ENCODE measurements around the gene FAM221B. TPM values are rescaled to one million over a fixed set of nuclear protein-coding genes. Genes with fewer than 3 reads are reported as not detected.
A peak's percentile ranks its signal among the peaks of the same experiment; 100 is the strongest.

The FAM221B gene
- total and polyA plus RNA-seq, 4 experiments from 2014 or later, result not detected

- H3K4me1 ChIP-seq (ENCODE audit: insufficient read depth, low read length), result peaks cover 34% of the 10 kb centered on the region
Measured at GRCh38 chr9:35812025-35812602, 16.4 kb downstream of the FAM221B start, which contains the start of gene SPAG8. TSS of gene SPAG8 (minus strand) at chr9:35812262. CDS start at chr9:35812147, 115 bp downstream.

GRCh38 chr9:35811381-35812024 is 17.0 kb downstream of the FAM221B start:
- Mint-ChIP-seq H3K4me1 (peaks cover 20 to 50% (median 36%) of the 10 kb centered on the region in 4 donors), H3K4me3 (peak overlapping the region; percentile 87 to 97 (median 90)), H3K36me3 (peaks cover 3 to 36% of the 10 kb centered on the region in 2 donors), H3K9me3 (peaks cover 0 to 3% (median 0%) of the 10 kb centered on the region in 8 donors), H3K27ac (peak overlapping the region; percentile 91 to 99 (median 98)), H3K27me3 (no peaks in the 10 kb centered on the region)
- Histone ChIP-seq H3K27me3 (ENCODE audit: insufficient read depth, low read length) (no peaks in the 10 kb centered on the region), H3K9me3 (ENCODE audit: control insufficient read depth in 1 of 2, low read length in 2 of 2) (no peaks in the 10 kb centered on the region), H3K27ac (ENCODE audit: low read depth, low read length) (peak overlapping the region; percentile 58), H3K36me3 (ENCODE audit: insufficient read depth, low read length) (peaks cover 3% of the 10 kb centered on the region), H3K4me1 (ENCODE audit: insufficient read depth, low read length) (peaks cover 34% of the 10 kb centered on the region), H3K4me3 (ENCODE audit: low read length in 2 of 2) (peak overlapping the region in 1 of 2 donors; percentile 48)
- no peak for DNase-seq
- ChIA-PET POLR2A (ENCODE audit: partially characterized antibody) (interaction anchor here (0.6 to 4.9 kb wide), 14 partner anchors 8 to 379 kb away, joined by 3 to 47 read pairs (median 6); partner anchors contain the start of genes CLTA, CREB3, FAM221B and GBA2), CTCF (ENCODE audit: partially characterized antibody) (interaction anchor here (0.9 to 5.6 kb wide), 12 partner anchors 12 to 208 kb away, joined by 3 to 58 read pairs (median 4); partner anchors contain the start of genes CCDC107, FAM221B, RMRP and TMEM8B)
- intact Hi-C loops (cut with micrococcal nuclease), result loop anchor here (1.0 to 10.0 kb wide), 7 partner anchors 71 to 1147 kb away; partner anchors contain the start of genes CCDC107, CCL27, CREB3 and FANCG

More at GRCh38 chr9:35812025-35812602, 16.4 kb downstream of the FAM221B start, which contains the start of gene SPAG8:
- peaks cover 0 to 3% (median 0%) of the 10 kb centered on the region in 8 donors for H3K9me3 Mint-ChIP-seq
- peak within 1 kb of the TSS; percentile 30 to 48 for H3K4me3 ChIP-seq (ENCODE audit: low read length in 2 of 2)
- H3K36me3 Mint-ChIP-seq, result peaks cover 0 to 31% of the 10 kb centered on the region in 2 donors
- peak within 1 kb of the TSS; percentile 58 for H3K27ac ChIP-seq (ENCODE audit: low read depth, low read length)
- no peaks in the 10 kb centered on the region for H3K9me3 ChIP-seq (ENCODE audit: control insufficient read depth in 1 of 2, low read length in 2 of 2)
- peak within 1 kb of the TSS; percentile 91 to 99 (median 98) for H3K27ac Mint-ChIP-seq
- CTCF ChIA-PET (ENCODE audit: partially characterized antibody), result interaction anchor here (0.9 to 5.6 kb wide), 13 partner anchors 9 to 208 kb away, joined by 3 to 58 read pairs (median 3); partner anchors contain the start of genes CCDC107, FAM221B, RMRP and TMEM8B
- POLR2A ChIA-PET (ENCODE audit: partially characterized antibody), result interaction anchor here (0.6 to 4.9 kb wide), 16 partner anchors 9 to 378 kb away, joined by 3 to 47 read pairs (median 6); partner anchors contain the start of genes CCDC107, CLTA, CREB3 and FAM221B
- H3K36me3 ChIP-seq (ENCODE audit: insufficient read depth, low read length), result no peaks in the 10 kb centered on the region
- peaks cover 20 to 50% (median 36%) of the 10 kb centered on the region in 4 donors for H3K4me1 Mint-ChIP-seq
- peak within 1 kb of the TSS; percentile 87 to 97 (median 90) for H3K4me3 Mint-ChIP-seq
- H3K27me3 ChIP-seq (ENCODE audit: insufficient read depth, low read length), result no peaks in the 10 kb centered on the region
- no peaks in the 10 kb centered on the region for H3K27me3 Mint-ChIP-seq
- peak; percentile 94 to 100 (median 96) for DNase-seq
- intact Hi-C loops (cut with micrococcal nuclease), result loop anchor here (1.0 to 10.0 kb wide), 7 partner anchors 70 to 1147 kb away; partner anchors contain the start of genes CCDC107, CCL27, CREB3 and FANCG

GRCh38 chr9:35810122-35810521 is 18.4 kb downstream of the FAM221B start:
- H3K36me3 Mint-ChIP-seq, result peaks cover 4 to 45% of the 10 kb centered on the region in 2 donors
- peak overlapping the region in 6 of 7 donors; percentile 30 to 99 (median 98) for H3K27ac Mint-ChIP-seq
- peaks cover 34% of the 10 kb centered on the region for H3K4me1 ChIP-seq (ENCODE audit: insufficient read depth, low read length)
- H3K4me3 Mint-ChIP-seq, result no peak overlapping the region
- peaks cover 17 to 43% (median 31%) of the 10 kb centered on the region in 4 donors for H3K4me1 Mint-ChIP-seq
- no peaks in the 10 kb centered on the region for H3K27me3 Mint-ChIP-seq
- CTCF ChIA-PET (ENCODE audit: partially characterized antibody), result interaction anchor here (1.0 to 5.6 kb wide), 2 partner anchors 17 to 20 kb away, joined by 3 to 58 read pairs; partner anchors contain the start of genes FAM221B and TMEM8B
- H3K36me3 ChIP-seq (ENCODE audit: insufficient read depth, low read length), result peaks cover 15% of the 10 kb centered on the region
- peaks cover 0 to 2% (median 0%) of the 10 kb centered on the region in 8 donors for H3K9me3 Mint-ChIP-seq
- H3K27ac ChIP-seq (ENCODE audit: low read depth, low read length), result no peak overlapping the region
- POLR2A ChIA-PET (ENCODE audit: partially characterized antibody), result no interaction called here
- H3K4me3 ChIP-seq (ENCODE audit: low read length in 2 of 2), result no peak overlapping the region
- intact Hi-C loops (cut with micrococcal nuclease), result loop anchor here (5.0 to 10.0 kb wide), 4 partner anchors 72 to 1145 kb away; partner anchors contain the start of genes CCL27, FANCG, RNF38 and VCP
- DNase-seq, result no peak
- no peaks in the 10 kb centered on the region for H3K9me3 ChIP-seq (ENCODE audit: control insufficient read depth in 1 of 2, low read length in 2 of 2)
- no peaks in the 10 kb centered on the region for H3K27me3 ChIP-seq (ENCODE audit: insufficient read depth, low read length)

GRCh38 chr9:35808433-35808832 is 20.1 kb downstream of the FAM221B start:
- CTCF ChIA-PET (ENCODE audit: partially characterized antibody), result interaction anchor here (1.9 kb wide), 1 partner anchor 18 kb away, joined by 6 read pairs; no protein-coding TSS in a partner anchor
- H3K27me3 Mint-ChIP-seq, result no peaks in the 10 kb centered on the region

GRCh38 chr9:35806101-35806500 is 22.4 kb downstream of the FAM221B start:
- intact Hi-C loops (cut with micrococcal nuclease), result no loop called here
- Histone ChIP-seq H3K27ac (ENCODE audit: low read depth, low read length) (no peak overlapping the region), H3K4me3 (ENCODE audit: low read length in 2 of 2) (no peak overlapping the region), H3K9me3 (ENCODE audit: control insufficient read depth in 1 of 2, low read length in 2 of 2) (no peaks in the 10 kb centered on the region), H3K27me3 (ENCODE audit: insufficient read depth, low read length) (no peaks in the 10 kb centered on the region), H3K36me3 (ENCODE audit: insufficient read depth, low read length) (peaks cover 22% of the 10 kb centered on the region), H3K4me1 (ENCODE audit: insufficient read depth, low read length) (peaks cover 3% of the 10 kb centered on the region)
- Mint-ChIP-seq H3K27ac (peak overlapping the region in 2 of 7 donors; percentile 22 to 68), H3K4me3 (no peak overlapping the region), H3K27me3 (no peaks in the 10 kb centered on the region), H3K4me1 (peaks cover 0 to 6% (median 3%) of the 10 kb centered on the region in 4 donors), H3K9me3 (peaks cover 0 to 2% (median 0%) of the 10 kb centered on the region in 8 donors), H3K36me3 (peaks cover 18 to 51% of the 10 kb centered on the region in 2 donors)
- ChIA-PET POLR2A (ENCODE audit: partially characterized antibody) (no interaction called here), CTCF (ENCODE audit: partially characterized antibody) (interaction anchor here (0.7 to 1.3 kb wide), 2 partner anchors 16 to 20 kb away, joined by 3 to 4 read pairs; no protein-coding TSS in a partner anchor)
- no peak for DNase-seq

More at GRCh38 chr9:35808433-35808832, 20.1 kb downstream of the FAM221B start:
- no peaks in the 10 kb centered on the region for H3K9me3 ChIP-seq (ENCODE audit: control insufficient read depth in 1 of 2, low read length in 2 of 2)
- peaks cover 10 to 29% (median 23%) of the 10 kb centered on the region in 4 donors for H3K4me1 Mint-ChIP-seq
- no peak for DNase-seq
- H3K4me3 Mint-ChIP-seq, result peak overlapping the region in 1 of 8 donors; percentile 16
- H3K27ac Mint-ChIP-seq, result peak overlapping the region in 3 of 7 donors; percentile 1 to 54 (median 11)
- peaks cover 16% of the 10 kb centered on the region for H3K36me3 ChIP-seq (ENCODE audit: insufficient read depth, low read length)
- H3K9me3 Mint-ChIP-seq, result peaks cover 0 to 2% (median 0%) of the 10 kb centered on the region in 8 donors
- no peaks in the 10 kb centered on the region for H3K27me3 ChIP-seq (ENCODE audit: insufficient read depth, low read length)
- peaks cover 5 to 45% of the 10 kb centered on the region in 2 donors for H3K36me3 Mint-ChIP-seq
- H3K4me3 ChIP-seq (ENCODE audit: low read length in 2 of 2), result no peak overlapping the region
- H3K4me1 ChIP-seq (ENCODE audit: insufficient read depth, low read length), result peaks cover 24% of the 10 kb centered on the region
- intact Hi-C loops (cut with micrococcal nuclease), result no loop called here
- POLR2A ChIA-PET (ENCODE audit: partially characterized antibody), result no interaction called here
- H3K27ac ChIP-seq (ENCODE audit: low read depth, low read length), result no peak overlapping the region

- no peaks in the 10 kb centered on the region for H3K9me3 ChIP-seq (ENCODE audit: control insufficient read depth in 1 of 2, low read length in 2 of 2)
- no peak overlapping the region for H3K4me3 Mint-ChIP-seq
- peaks cover 0 to 4% (median 0%) of the 10 kb centered on the region in 4 donors for H3K4me1 Mint-ChIP-seq
- peaks cover 29 to 46% of the 10 kb centered on the region in 2 donors for H3K36me3 Mint-ChIP-seq
- H3K27ac ChIP-seq (ENCODE audit: low read depth, low read length), result no peak overlapping the region
- no peaks in the 10 kb centered on the region for H3K4me1 ChIP-seq (ENCODE audit: insufficient read depth, low read length)
- H3K27me3 ChIP-seq (ENCODE audit: insufficient read depth, low read length), result no peaks in the 10 kb centered on the region
- H3K36me3 ChIP-seq (ENCODE audit: insufficient read depth, low read length), result peaks cover 20% of the 10 kb centered on the region
- DNase-seq, result no peak
- ChIA-PET POLR2A (ENCODE audit: partially characterized antibody) (interaction anchor here (1.1 kb wide), 1 partner anchor 12 kb away, joined by 3 read pairs; no protein-coding TSS in a partner anchor), CTCF (ENCODE audit: partially characterized antibody) (interaction anchor here (2.4 kb wide), 1 partner anchor 12 kb away, joined by 9 read pairs; no protein-coding TSS in a partner anchor)
- peak overlapping the region in 3 of 7 donors; percentile 26 to 70 (median 31) for H3K27ac Mint-ChIP-seq
- no peaks in the 10 kb centered on the region for H3K9me3 Mint-ChIP-seq
- H3K4me3 ChIP-seq (ENCODE audit: low read length in 2 of 2), result no peak overlapping the region
- intact Hi-C loops (cut with micrococcal nuclease), result no loop called here
- H3K27me3 Mint-ChIP-seq, result no peaks in the 10 kb centered on the region
Measured at GRCh38 chr9:35801328-35802128, 27.0 kb downstream of the FAM221B start.

All from CD4-positive, alpha-beta memory T cell (primary cell).